H1 (cell line): ENCODE results near the gene LCN2. TPM values are rescaled to one million over a fixed set of nuclear protein-coding genes. Genes with fewer than 3 reads are reported as not detected.

Source experiments
- CTCF ChIA-PET: fragments of 300-600 bp; sonication (Branson Sonifier 250); formaldehyde crosslinking; loops from one replicate; lab custom pipeline; 2021; ENCODE audit not compliant: partially characterized antibody; lab: Charles Lee
- POLR2A ChIA-PET: fragments of 300-600 bp; sonication (Branson Sonifier 250); formaldehyde crosslinking; loops from one replicate; lab custom pipeline; 2021; ENCODE audit warnings: inconsistent platforms; ENCODE audit not compliant: partially characterized antibody; lab: Charles Lee
- DNase-seq, 2 experiments: peaks; one replicate each; pipeline versions ENCODE4 v3.0.0 to v3.0.0-alpha.2; 2010 to 2022; ENCODE audit warnings: low spot score in 2 of 2, low read depth in 1 of 2, mixed read lengths in 1 of 2
- FAIRE-seq: peaks from 2 replicates; lab custom pipeline; 2011; peaks lifted over from hg19 to GRCh38; lab: Jason Lieb, UNC
- H2AFZ ChIP-seq: 2 replicates; pipeline ENCODE4 v1.8.1; 2012; ENCODE audit warnings: low read length, inconsistent platforms
- H2AK5ac ChIP-seq: 2 replicates; pipeline ENCODE4 v1.6.1; 2013; ENCODE audit warnings: low read depth, low read length
- H2BK120ac ChIP-seq: replicated peaks from 2 replicates; pipeline ENCODE3; 2013; ENCODE audit warnings: low read depth, low read length, inconsistent platforms
- H2BK12ac ChIP-seq: 2 replicates; pipeline ENCODE4 v1.6.1; 2013; ENCODE audit warnings: low read depth, low read length
- H2BK15ac ChIP-seq: 2 replicates; pipeline ENCODE4 v1.6.1; 2013; ENCODE audit warnings: low read length
- H2BK20ac ChIP-seq: 2 replicates; pipeline ENCODE4 v1.6.1; 2013; ENCODE audit warnings: low read length
- H2BK5ac ChIP-seq: 2 replicates; pipeline ENCODE4 v1.6.1; 2013; ENCODE audit warnings: low read depth, low read length
- H3K14ac ChIP-seq: 2 replicates; pipeline ENCODE4 v1.6.1; 2013; ENCODE audit warnings: inconsistent platforms; ENCODE audit not compliant: insufficient read length
- H3K18ac ChIP-seq: 2 replicates; pipeline ENCODE4 v1.6.1; 2013; ENCODE audit warnings: low read length; ENCODE audit errors: extremely low read depth
- H3K23ac ChIP-seq: 2 replicates; pipeline ENCODE4 v1.6.1; 2013; ENCODE audit warnings: inconsistent platforms; ENCODE audit not compliant: insufficient read length
- H3K23me2 ChIP-seq: 2 replicates; pipeline ENCODE4 v1.6.1; 2013; ENCODE audit warnings: low read depth, low read length
- H3K27ac ChIP-seq: 2 replicates; pipeline ENCODE4 v1.6.1; 2011; ENCODE audit warnings: low read depth, low read length, inconsistent platforms
- H3K27me3 ChIP-seq, 4 experiments: replicated peaks in 1 of 4; 1 replicate in 1 of 4; 2 replicates in 3 of 4; pipeline versions ENCODE4 v1.6.1 to v1.8.1; 2011 to 2013; ENCODE audit warnings: low read length in 3 of 4, mild to moderate bottlenecking in 3 of 4, inconsistent platforms in 2 of 4, mixed read lengths in 2 of 4, moderate library complexity in 1 of 4; ENCODE audit not compliant: control insufficient read depth in 3 of 4, insufficient read depth in 3 of 4; ENCODE audit errors: extremely low read depth in 1 of 4
- H3K36me3 ChIP-seq, 4 experiments: 2 replicates each; pipeline versions ENCODE4 v1.6.1 to v1.8.1; 2011 to 2013; ENCODE audit warnings: mild to moderate bottlenecking in 4 of 4, low read length in 3 of 4, moderate library complexity in 2 of 4, control low read depth in 1 of 4, inconsistent platforms in 1 of 4; ENCODE audit not compliant: insufficient read depth in 4 of 4, control insufficient read depth in 2 of 4
- H3K4ac ChIP-seq: replicated peaks from 2 replicates; pipeline ENCODE3; 2013; ENCODE audit warnings: low read length, low read depth, mixed read lengths, inconsistent platforms; ENCODE audit not compliant: insufficient read length
- H3K4me1 ChIP-seq, 4 experiments: replicated peaks in 1 of 4; 1 replicate in 1 of 4; 2 replicates in 3 of 4; pipeline versions ENCODE4 v1.6.1 to v1.8.1; 2011 to 2013; ENCODE audit warnings: low read length in 3 of 4, inconsistent platforms in 2 of 4, mixed read lengths in 1 of 4; ENCODE audit not compliant: insufficient read depth in 4 of 4, control insufficient read depth in 3 of 4
- H3K4me2 ChIP-seq, 2 experiments: 2 replicates each; pipeline versions ENCODE4 v1.6.1 to v1.8.1; 2011 to 2013; ENCODE audit warnings: low read depth in 2 of 2, low read length in 2 of 2, control low read depth in 1 of 2, inconsistent platforms in 1 of 2, mild to moderate bottlenecking in 1 of 2; ENCODE audit not compliant: insufficient read depth in 1 of 2
- H3K4me3 ChIP-seq, 4 experiments: fragments of 200-600, 300-600 bp in 1 of 4; sonication (generic), shearing (Covaris generic), sonication (Bioruptor Twin) in 1 of 4; 2 replicates each; pipeline versions ENCODE4 v1.5.1 to v1.8.1; 2011 to 2016; ENCODE audit warnings: low read length in 4 of 4, low read depth in 3 of 4, control low read depth in 2 of 4, inconsistent platforms in 2 of 4, mild to moderate bottlenecking in 2 of 4, mixed read lengths in 1 of 4, moderate library complexity in 1 of 4; ENCODE audit not compliant: insufficient read depth in 2 of 4; ENCODE audit errors: extremely low read depth in 1 of 4
- H3K56ac ChIP-seq: replicated peaks from 2 replicates; pipeline ENCODE3; 2013; ENCODE audit warnings: low read depth, mild to moderate bottlenecking, mixed read lengths, low read length, inconsistent platforms; ENCODE audit not compliant: insufficient read length
- H3K79me1 ChIP-seq: 2 replicates; pipeline ENCODE4 v1.6.1; 2013; ENCODE audit warnings: low read depth, low read length, control low read depth
- H3K79me2 ChIP-seq, 2 experiments: 2 replicates each; pipeline versions ENCODE4 v1.6.1 to v1.8.1; 2012 to 2013; ENCODE audit warnings: low read length in 2 of 2, mild to moderate bottlenecking in 2 of 2, inconsistent platforms in 1 of 2; ENCODE audit not compliant: insufficient read depth in 2 of 2, control insufficient read depth in 1 of 2
- H3K9ac ChIP-seq, 4 experiments: replicated peaks in 1 of 4; 1 replicate in 1 of 4; 2 replicates in 3 of 4; pipeline versions ENCODE4 v1.6.1 to v1.8.1; 2011 to 2013; ENCODE audit warnings: low read depth in 3 of 4, low read length in 3 of 4, control low read depth in 2 of 4, mild to moderate bottlenecking in 2 of 4, moderate library complexity in 2 of 4, inconsistent platforms in 1 of 4; ENCODE audit errors: extremely low read depth in 1 of 4
- H3K9me3 ChIP-seq, 2 experiments: 2 replicates each; pipeline versions ENCODE4 v1.6.1 to v1.8.1; 2012 to 2013; ENCODE audit warnings: mild to moderate bottlenecking in 2 of 2, moderate library complexity in 2 of 2, control low read depth in 1 of 2, inconsistent platforms in 1 of 2, low read depth in 1 of 2, low read length in 1 of 2, mixed read lengths in 1 of 2; ENCODE audit not compliant: insufficient read depth in 2 of 2
- H4K20me1 ChIP-seq, 2 experiments: replicated peaks in 1 of 2; 2 replicates each; pipeline versions ENCODE3 to v1.8.1; 2011 to 2013; ENCODE audit warnings: inconsistent platforms in 2 of 2, low read length in 2 of 2, mild to moderate bottlenecking in 1 of 2; ENCODE audit not compliant: insufficient read depth in 2 of 2, control insufficient read depth in 1 of 2
- H4K5ac ChIP-seq: 2 replicates; pipeline ENCODE4 v1.6.1; 2013; ENCODE audit warnings: low read length, low read depth, mixed read lengths, inconsistent platforms; ENCODE audit not compliant: insufficient read length
- H4K8ac ChIP-seq: 2 replicates; pipeline ENCODE4 v1.8.0; 2013; ENCODE audit warnings: mild to moderate bottlenecking, moderate library complexity, low read length, inconsistent platforms; ENCODE audit not compliant: insufficient read depth; ENCODE audit errors: extremely low read depth
- H4K91ac ChIP-seq: replicated peaks from 2 replicates; pipeline ENCODE3; 2013; ENCODE audit warnings: low read length, mixed read lengths, inconsistent platforms; ENCODE audit not compliant: insufficient read length
- ATF3 ChIP-seq: IDR thresholded peaks from 2 replicates; pipeline ENCODE4 v1.6.1; 2011; ENCODE audit warnings: low read depth, mild to moderate bottlenecking, low read length; ENCODE audit not compliant: insufficient read depth
- CEBPB ChIP-seq: IDR thresholded peaks from 2 replicates; pipeline ENCODE4 v1.6.1; 2012; ENCODE audit warnings: low read depth, low read length
- CHD2 ChIP-seq: IDR thresholded peaks from 2 replicates; pipeline ENCODE4 v1.6.1; 2012; ENCODE audit warnings: low read length, improper control_type of control experiment
- GABPA ChIP-seq: IDR thresholded peaks from 2 replicates; pipeline ENCODE4 v1.6.1; 2011; ENCODE audit warnings: mild to moderate bottlenecking, low read length, moderate library complexity, borderline replicate concordance; ENCODE audit not compliant: insufficient read depth
- HDAC2 ChIP-seq, 2 experiments: fragments of 300-600 bp in 1 of 2; sonication (generic) in 1 of 2; IDR thresholded peaks; 2 replicates each; pipeline ENCODE4 v1.6.1; 2011 to 2012; ENCODE audit warnings: low read depth in 2 of 2, low read length in 2 of 2, mild to moderate bottlenecking in 2 of 2, moderate library complexity in 2 of 2, borderline replicate concordance in 1 of 2, inconsistent platforms in 1 of 2
- JUND ChIP-seq: IDR thresholded peaks from 2 replicates; pipeline ENCODE4 v1.6.1; 2011; ENCODE audit warnings: mild to moderate bottlenecking, improper control_type of control experiment, low read length
- NRF1 ChIP-seq: IDR thresholded peaks from 2 replicates; pipeline ENCODE4 v1.6.1; 2011; ENCODE audit warnings: mild to moderate bottlenecking, low read depth, low read length, improper control_type of control experiment
- POLR2A ChIP-seq, 2 experiments: IDR thresholded peaks; 1 replicate in 1 of 2; 2 replicates in 1 of 2; pipeline ENCODE4 v1.6.1; 2011; ENCODE audit warnings: low read depth in 2 of 2, low read length in 2 of 2, mild to moderate bottlenecking in 2 of 2; ENCODE audit errors: control extremely low read depth in 1 of 2
- POLR2AphosphoS5 ChIP-seq: IDR thresholded peaks from 2 replicates; pipeline ENCODE4 v1.6.1; 2011; ENCODE audit warnings: low read depth, low read length
- POU5F1 ChIP-seq: IDR thresholded peaks from 2 replicates; pipeline ENCODE4 v1.6.1; 2011; ENCODE audit warnings: low read depth, mild to moderate bottlenecking, low read length, moderate library complexity
- SIX5 ChIP-seq: IDR thresholded peaks from 2 replicates; pipeline ENCODE4 v1.6.1; 2011; ENCODE audit warnings: mild to moderate bottlenecking, low read depth, low read length
- SUZ12 ChIP-seq: fragments of 200-600 bp; sonication (generic); IDR thresholded peaks from 2 replicates; pipeline ENCODE4 v1.6.1; 2012; ENCODE audit warnings: mild to moderate bottlenecking, inconsistent platforms, low read length, moderate library complexity, mixed read lengths
- YY1 ChIP-seq: IDR thresholded peaks from 2 replicates; pipeline ENCODE4 v1.6.1; 2011; ENCODE audit warnings: low read depth, mild to moderate bottlenecking, low read length
- WGBS, 2 experiments: shearing (Covaris generic) in 1 of 2; methylation state at CpG; one replicate each; pipeline versions ENCODE4 v1.1.6 to v1.1.7; 2013 to 2015; ENCODE audit warnings: low lambda C conversion rate in 2 of 2, mixed read lengths in 2 of 2, inconsistent platforms in 1 of 2, low coverage in 1 of 2, missing lambda C conversion rate in 1 of 2; ENCODE audit not compliant: insufficient replicate concordance in 2 of 2, insufficient coverage in 1 of 2, insufficient read length in 1 of 2; ENCODE audit errors: extremely low coverage in 1 of 2, missing lambda C conversion rate in 1 of 2; 5-methylcytosine and 5-hydroxymethylcytosine counted together
- polyA plus RNA-seq, 7 experiments: library from polyadenylated mRNA; depleted of rRNA in 3 of 7; stranded (reverse) in 5 of 7; unstranded in 2 of 7; fragments of >200 nt in 5 of 7; fragments of 200-250 nt in 2 of 7; gene quantifications; 1 replicate in 5 of 7; 2 replicates in 1 of 7; 4 replicates in 1 of 7; pipeline versions ENCODE4 v1.2.1 to v1.2.3, GENCODE V29; 2011 to 2013; ENCODE audit warnings: missing spikeins in 2 of 7, mixed read lengths in 2 of 7
- total RNA-seq: library from RNA; stranded (reverse); fragmentation: NEBNext Ultra II Directional; extraction: Animal tissue kit (Norgen Biotek cat#: 25700); gene quantifications from 2 replicates; pipeline ENCODE4 v1.2.1, GENCODE V29; 2021

LCN2 gene
- total and polyA plus RNA-seq, 2 of the 8 experiments (the other 6 are each of a cell fraction or from before 2014, with no cell fraction given) = 1.1 to 1.6 TPM

GRCh38 chr9:128182893-128183588 is 33.8 kb downstream of the LCN2 start:
- Histone ChIP-seq H4K91ac (no peak overlapping the region), H3K4me3 (no peak overlapping the region), H3K14ac (no peak overlapping the region), H3K27me3 (no peaks in the 10 kb centered on the region), H3K36me3 (peaks cover 11 to 31% (median 22%) of the 10 kb centered on the region in 4 experiments), H3K4me2 (no peak overlapping the region), H4K20me1 (peaks cover 0 to 13% of the 10 kb centered on the region in 2 experiments), H2AK5ac (no peak overlapping the region), H3K9ac (no peak overlapping the region), H2BK120ac (no peak overlapping the region), H3K56ac (no peak overlapping the region), H3K79me2 (no peaks in the 10 kb centered on the region), H2AFZ (no peak overlapping the region), H4K8ac (no peak overlapping the region), H2BK15ac (no peak overlapping the region), H2BK12ac (no peak overlapping the region), H3K4ac (no peak overlapping the region), H3K27ac (no peak overlapping the region), H2BK20ac (no peak overlapping the region), H3K18ac (no peak overlapping the region), H4K5ac (no peak overlapping the region), H3K79me1 (no peaks in the 10 kb centered on the region), H3K9me3 (peaks cover 0 to 4% of the 10 kb centered on the region in 2 experiments; a peak in 1 of 4 replicates), H3K4me1 (no peaks in the 10 kb centered on the region), H3K23me2 (no peaks in the 10 kb centered on the region), H3K23ac (no peak overlapping the region), H2BK5ac (no peak overlapping the region)
- POLR2A ChIA-PET = interaction anchor here (1.1 to 1.2 kb wide), 4 partner anchors 8 to 22 kb away, joined by 3 to 8 read pairs (median 4); partner anchors contain the start of gene BBLN
- CTCF ChIA-PET = interaction anchor here (1.0 to 2.8 kb wide), 19 partner anchors 9 to 95 kb away, joined by 3 to 15 read pairs (median 5); no protein-coding TSS in a partner anchor
- FAIRE-seq (no peak), DNase-seq (no peak)
- WGBS, 2 experiments = 99% methylated on average over 12 of the region's 12 CpGs; no CpG with 5 or more reads in 1 of the 2 experiments
- no peak for TF ChIP-seq POLR2AphosphoS5
- no peak for TF ChIP-seq CEBPB
- no peak for TF ChIP-seq ATF3
- no peak for TF ChIP-seq JUND
- TF ChIP-seq SIX5 = no peak
- TF ChIP-seq CHD2 = no peak
- no peak for TF ChIP-seq YY1
- TF ChIP-seq POU5F1 = no peak
- no peak for TF ChIP-seq GABPA
- TF ChIP-seq HDAC2 (IDR thresholded peaks at IDR 0.05; ENCODE audit: borderline replicate concordance in 1 of 2, low read depth in 2 of 2, low read length in 2 of 2) = no peak
- no peak for TF ChIP-seq SUZ12
- TF ChIP-seq POLR2A (IDR thresholded peaks at IDR 0.05; ENCODE audit: control extremely low read depth in 1 of 2, low read depth in 2 of 2, low read length in 2 of 2) = no peak
- no peak for TF ChIP-seq NRF1
